GM10248 (cell line): ENCODE results near the gene ANKIB1.

ENCODE experiments used
- CTCF ChIA-PET: fragments of 300-600 bp; sonication (Branson Sonifier 250); formaldehyde crosslinking; extraction: SDS; loops from one replicate; lab custom pipeline; 2021; ENCODE audit warnings: antibody characterized with exemption; lab: Yijun Ruan, JAX
- POLR2A ChIA-PET: fragments of 350-650 bp; sonication (Branson Sonifier 250); formaldehyde crosslinking; extraction: SDS; loops from one replicate; lab custom pipeline; 2020; ENCODE audit warnings: antibody characterized with exemption; lab: Yijun Ruan, JAX
- DNase-seq: peaks from one replicate; pipeline ENCODE4 v3.0.0; 2012; ENCODE audit errors: extremely low spot score
- TF ChIP-seq, protein P1 (sequence below): IDR thresholded peaks from 2 replicates; pipeline ENCODE4 v1.5.1; 2012; ENCODE audit warnings: mild to moderate bottlenecking, low read depth; ENCODE audit errors: extremely low read depth, missing control alignments, control extremely low read depth

The ANKIB1 gene

DNA sequence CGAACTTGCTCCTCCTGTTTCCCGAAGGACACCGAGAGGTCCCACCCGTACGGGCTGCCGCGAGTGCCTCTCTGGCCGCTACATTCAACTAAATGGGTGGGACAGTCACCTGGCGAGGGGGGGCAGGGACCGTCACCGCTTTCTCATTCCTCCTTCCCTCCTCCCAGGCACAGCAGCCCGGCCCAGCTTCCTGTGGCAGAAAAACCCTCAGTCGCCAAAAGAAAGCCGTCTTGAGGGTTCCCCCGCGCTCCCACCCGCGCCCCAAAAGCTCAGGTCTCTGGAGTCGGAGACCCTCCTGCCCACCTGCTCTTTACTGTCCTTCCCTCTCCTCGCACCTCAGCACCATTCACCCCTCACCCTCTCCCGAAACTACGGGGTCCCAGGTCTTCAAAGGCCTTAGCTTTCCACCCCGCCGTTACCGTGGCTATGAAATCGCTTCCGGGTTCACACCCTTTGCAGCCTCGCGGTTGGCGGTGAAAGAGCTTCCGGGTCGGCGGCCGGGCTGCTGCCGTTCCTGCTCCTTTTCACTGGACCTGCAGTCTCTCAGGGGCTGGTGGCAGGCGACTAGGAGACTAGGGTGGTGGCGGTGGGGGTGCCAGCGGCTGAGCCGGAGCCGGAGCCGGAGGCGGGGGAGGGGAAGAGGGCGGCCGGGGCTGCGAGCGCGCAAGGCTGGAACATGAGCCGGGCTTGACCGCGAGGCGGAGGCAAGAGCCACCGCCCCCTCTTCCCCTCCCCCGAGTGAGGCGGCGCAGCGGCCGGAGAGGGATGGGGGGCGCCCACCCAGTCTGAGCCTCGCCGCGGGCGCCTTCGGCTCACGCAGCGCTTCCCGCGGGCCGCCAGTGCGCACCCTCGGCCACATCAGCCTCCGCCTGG is at the start of gene ANKIB1, which contains the start of gene KRIT1:
TSS of gene ANKIB1 (plus strand) at position 488 of the 873 bp plus-strand sequence. CDS start 49,005 bp downstream, outside the sequence.
TSS of gene KRIT1 (minus strand) at position 428 of the 873 bp plus-strand sequence. CDS start 3,779 bp downstream, outside the sequence.
- ChIA-PET POLR2A (interaction anchor here (0.6 to 2.4 kb wide), 3 partner anchors 134 to 282 kb away, joined by 3 to 9 read pairs (median 5); partner anchors contain the start of genes GATAD1, PEX1 and RBM48), CTCF (interaction anchor here (0.8 to 3.0 kb wide), 11 partner anchors 8 to 201 kb away, joined by 3 to 13 read pairs (median 5); partner anchors contain the start of gene GATAD1)
- DNase-seq = peak; percentile 89
- TF ChIP-seq, protein P1, sequence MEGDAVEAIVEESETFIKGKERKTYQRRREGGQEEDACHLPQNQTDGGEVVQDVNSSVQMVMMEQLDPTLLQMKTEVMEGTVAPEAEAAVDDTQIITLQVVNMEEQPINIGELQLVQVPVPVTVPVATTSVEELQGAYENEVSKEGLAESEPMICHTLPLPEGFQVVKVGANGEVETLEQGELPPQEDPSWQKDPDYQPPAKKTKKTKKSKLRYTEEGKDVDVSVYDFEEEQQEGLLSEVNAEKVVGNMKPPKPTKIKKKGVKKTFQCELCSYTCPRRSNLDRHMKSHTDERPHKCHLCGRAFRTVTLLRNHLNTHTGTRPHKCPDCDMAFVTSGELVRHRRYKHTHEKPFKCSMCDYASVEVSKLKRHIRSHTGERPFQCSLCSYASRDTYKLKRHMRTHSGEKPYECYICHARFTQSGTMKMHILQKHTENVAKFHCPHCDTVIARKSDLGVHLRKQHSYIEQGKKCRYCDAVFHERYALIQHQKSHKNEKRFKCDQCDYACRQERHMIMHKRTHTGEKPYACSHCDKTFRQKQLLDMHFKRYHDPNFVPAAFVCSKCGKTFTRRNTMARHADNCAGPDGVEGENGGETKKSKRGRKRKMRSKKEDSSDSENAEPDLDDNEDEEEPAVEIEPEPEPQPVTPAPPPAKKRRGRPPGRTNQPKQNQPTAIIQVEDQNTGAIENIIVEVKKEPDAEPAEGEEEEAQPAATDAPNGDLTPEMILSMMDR = peak; percentile 20

- POLR2A ChIA-PET = no interaction called here
- TF ChIP-seq, protein P1 = no peak
- no peak for DNase-seq
- CTCF ChIA-PET = interaction anchor here (1.0 to 1.4 kb wide), 5 partner anchors 11 to 261 kb away, joined by 3 to 7 read pairs (median 3); partner anchors contain the start of gene LRRD1
Measured at GRCh38 chr7:92200791-92201190, 45.0 kb upstream of the ANKIB1 start.

GRCh38 chr7:92205987-92206386 is 39.8 kb upstream of the ANKIB1 start:
- POLR2A ChIA-PET = no interaction called here
- CTCF ChIA-PET = interaction anchor here (1.2 kb wide), 1 partner anchor 10 kb away, joined by 3 read pairs; no protein-coding TSS in a partner anchor

GRCh38 chr7:92206672-92207071 is 39.1 kb upstream of the ANKIB1 start:
- ChIA-PET POLR2A (no interaction called here), CTCF (interaction anchor here (1.2 kb wide), 1 partner anchor 9 kb away, joined by 3 read pairs; no protein-coding TSS in a partner anchor)
- TF ChIP-seq, protein P1 = no peak
- DNase-seq = no peak

More at GRCh38 chr7:92205987-92206386, 39.8 kb upstream of the ANKIB1 start:
- TF ChIP-seq, protein P1 = no peak
- DNase-seq = no peak

DNA sequence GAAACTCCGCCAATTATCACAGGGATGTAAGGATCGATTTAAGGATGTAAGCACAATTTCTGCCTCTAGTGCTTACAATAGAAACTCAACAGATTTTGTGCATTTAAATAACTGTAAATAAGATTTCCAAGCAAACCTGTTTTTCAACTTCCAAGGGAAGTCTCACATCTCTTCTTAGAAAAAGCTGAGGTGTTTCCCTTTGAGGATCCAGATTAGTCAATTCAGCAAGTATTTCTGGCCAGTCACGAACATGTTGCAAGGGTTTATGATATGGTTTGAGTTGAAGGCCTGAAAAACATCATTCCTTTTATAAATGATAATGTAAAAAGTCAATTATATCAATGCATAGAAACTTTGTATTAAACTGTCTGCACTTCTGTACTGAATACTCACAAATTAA is 24.0 kb upstream of the ANKIB1 start:
- TF ChIP-seq, protein P1 = no peak
- no peak for DNase-seq
- ChIA-PET POLR2A (no interaction called here), CTCF (interaction anchor here (1.0 to 1.8 kb wide), 3 partner anchors 9 to 203 kb away, joined by 3 to 5 read pairs (median 3); no protein-coding TSS in a partner anchor)

DNA sequence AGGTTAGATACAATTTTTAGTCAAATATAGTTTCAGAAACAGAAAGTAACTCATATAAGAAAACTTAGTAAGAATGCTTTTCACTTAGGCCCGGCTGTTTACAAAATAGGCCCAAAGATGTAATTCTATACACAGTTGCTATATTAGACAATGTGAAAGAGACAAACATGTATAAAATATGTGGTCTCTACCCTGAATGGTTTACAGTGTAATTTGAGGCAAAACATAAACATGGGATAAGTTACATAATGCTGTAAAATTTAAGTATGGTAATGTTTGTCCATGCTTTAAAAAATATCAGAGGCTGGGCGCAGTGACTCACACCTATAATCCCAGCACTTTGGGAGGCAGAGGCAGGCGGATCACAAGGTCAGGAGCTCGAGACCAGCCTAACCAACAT is 18.8 kb upstream of the ANKIB1 start:
- TF ChIP-seq, protein P1 = no peak
- CTCF ChIA-PET = no interaction called here
- DNase-seq = no peak
- POLR2A ChIA-PET = no interaction called here
